NCI-H345 treated with DMSO at 0.1 percent for 48 hours (cell line): ENCODE measurements around the gene CHORDC1.
"Not testable (repeated sequence)": the region's sequence is repeated elsewhere in the genome, so short reads cannot be mapped to it uniquely, and the experiment has no call there.

Source experiments
- DNase-seq: peaks from one replicate; lab custom pipeline; 2025; ENCODE audit not compliant: unreplicated experiment; lab: John Stamatoyannopoulos, UW

Gene CHORDC1

GRCh38 chr11:90218606-90219005 lies 4.2 kb downstream of the CHORDC1 start:
- DNase-seq = no peak

GRCh38 chr11:90216611-90217010 lies 6.2 kb downstream of the CHORDC1 start:
- no peak for DNase-seq

- no peak for DNase-seq
These were observed 9.5 kb downstream of the CHORDC1 start for GRCh38 chr11:90213322-90213721.

GRCh38 chr11:90208857-90209256 lies 14.0 kb downstream of the CHORDC1 start:
- no peak for DNase-seq

GRCh38 chr11:90207992-90208391 lies 14.9 kb downstream of the CHORDC1 start:
- not testable (repeated sequence) for DNase-seq

- DNase-seq = peak; percentile 31
These were observed 17.8 kb downstream of the CHORDC1 start for GRCh38 chr11:90204832-90205646.

- DNase-seq = no peak
These were observed 18.4 kb downstream of the CHORDC1 start for GRCh38 chr11:90204407-90204806.

GRCh38 chr11:90202342-90202741 lies 20.5 kb downstream of the CHORDC1 start:
- DNase-seq = no peak

- DNase-seq = no peak
These were observed 25.5 kb downstream of the CHORDC1 start for GRCh38 chr11:90197377-90197776.

GRCh38 chr11:90192869-90193582 lies 29.8 kb downstream of the CHORDC1 start:
- DNase-seq = no peak

- no peak for DNase-seq
These were observed 33.8 kb downstream of the CHORDC1 start for GRCh38 chr11:90189011-90189410.

GRCh38 chr11:90187839-90188238 lies 35.0 kb downstream of the CHORDC1 start:
- DNase-seq = no peak

- DNase-seq = no peak
These were observed 42.9 kb downstream of the CHORDC1 start for GRCh38 chr11:90179923-90180322.

GRCh38 chr11:90178751-90179150 lies 44.1 kb downstream of the CHORDC1 start:
- DNase-seq = no peak

- no peak for DNase-seq
These were observed 46.8 kb downstream of the CHORDC1 start for GRCh38 chr11:90176069-90176468.

- no peak for DNase-seq
These were observed 51.5 kb downstream of the CHORDC1 start for GRCh38 chr11:90171359-90171758.

- DNase-seq = no peak
These were observed 54.3 kb downstream of the CHORDC1 start for GRCh38 chr11:90168571-90168970.

- DNase-seq = not testable (repeated sequence)
These were observed 55.1 kb downstream of the CHORDC1 start for GRCh38 chr11:90167704-90168103.

- DNase-seq = not testable (repeated sequence)
These were observed 55.8 kb downstream of the CHORDC1 start for GRCh38 chr11:90166982-90167573.
